Neural progenitor cell (in vitro differentiated cells): ENCODE data around the gene LRRC61. TPM values are rescaled to one million over a fixed set of nuclear protein-coding genes. Genes with fewer than 3 reads are reported as not detected.

Experiments
- DNase-seq: peaks from one replicate; pipeline ENCODE4 v3.0.0-alpha.2; 2016; ENCODE audit warnings: low spot score
- H2AFZ ChIP-seq: fragments of 200-600 bp; sonication (generic); replicated peaks from 2 replicates; pipeline ENCODE4 v1.6.1; 2016; ENCODE audit warnings: antibody characterized with exemption
- H3F3A ChIP-seq: fragments of 200-600 bp; sonication (generic); 2 replicates; pipeline ENCODE4 v1.6.1; 2016; ENCODE audit warnings: antibody characterized with exemption, low read depth
- H3K27ac ChIP-seq: fragments of 200-600 bp; sonication (generic); 2 replicates; pipeline ENCODE4 v1.5.1; 2016; ENCODE audit warnings: mild to moderate bottlenecking
- H3K27me3 ChIP-seq: fragments of 200-600 bp; sonication (generic); 2 replicates; pipeline ENCODE4 v1.6.1; 2016; ENCODE audit warnings: mild to moderate bottlenecking, moderate library complexity
- H3K36me3 ChIP-seq: fragments of 200-600 bp; sonication (generic); 2 replicates; pipeline ENCODE4 v1.5.1; 2016
- H3K4me1 ChIP-seq: fragments of 200-600 bp; sonication (generic); 2 replicates; pipeline ENCODE4 v1.6.1; 2016; ENCODE audit warnings: mixed run types
- H3K4me2 ChIP-seq: fragments of 200-600 bp; sonication (generic); 2 replicates; pipeline ENCODE4 v1.6.1; 2016
- H3K4me3 ChIP-seq: fragments of 200-600 bp; sonication (generic); 2 replicates; pipeline ENCODE4 v1.5.1; 2016
- H3K79me2 ChIP-seq: fragments of 200-600 bp; sonication (generic); 2 replicates; pipeline ENCODE4 v1.6.1; 2016; ENCODE audit warnings: low read depth
- H3K9ac ChIP-seq: fragments of 200-600 bp; sonication (generic); 2 replicates; pipeline ENCODE4 v1.6.1; 2016
- H3K9me3 ChIP-seq: fragments of 200-600 bp; sonication (generic); 2 replicates; pipeline ENCODE4 v1.5.1; 2016; ENCODE audit warnings: low read depth
- H4K20me1 ChIP-seq: fragments of 200-600 bp; sonication (generic); 2 replicates; pipeline ENCODE4 v1.6.1; 2016; ENCODE audit warnings: low read depth
- H3K27ac Mint-ChIP-seq: 3 replicates; pipeline ENCODE4 v1.8.0; 2021; ENCODE audit warnings: mixed read lengths
- H3K27me3 Mint-ChIP-seq: 2 replicates; pipeline ENCODE4 v1.8.0; 2022; ENCODE audit warnings: low read depth, mild to moderate bottlenecking, inconsistent platforms, moderate library complexity, mixed read lengths; ENCODE audit not compliant: insufficient read depth
- H3K36me3 Mint-ChIP-seq: 3 replicates; pipeline ENCODE4 v1.8.0; 2021; ENCODE audit warnings: mixed read lengths
- H3K4me1 Mint-ChIP-seq: 3 replicates; pipeline ENCODE4 v1.8.0; 2021; ENCODE audit warnings: mixed read lengths
- H3K4me3 Mint-ChIP-seq: 3 replicates; pipeline ENCODE4 v1.8.0; 2021; ENCODE audit warnings: mild to moderate bottlenecking, moderate library complexity, mixed read lengths
- H3K9me3 Mint-ChIP-seq: 3 replicates; pipeline ENCODE4 v1.8.0; 2020; ENCODE audit warnings: mixed read lengths
- EZH2 ChIP-seq: fragments of 200-600 bp; sonication (generic); IDR thresholded peaks from 2 replicates; pipeline ENCODE4 v1.6.1; 2017; ENCODE audit warnings: antibody characterized with exemption, mild to moderate bottlenecking, moderate library complexity
- EZH2phosphoT487 ChIP-seq: fragments of 200-600 bp; sonication (generic); IDR thresholded peaks from 2 replicates; pipeline ENCODE4 v1.6.1; 2017; ENCODE audit warnings: antibody characterized with exemption
- total RNA-seq: library from RNA; depleted of rRNA; stranded (reverse); fragments of >200 nt; gene quantifications from 2 replicates; pipeline ENCODE4 v1.2.3, GENCODE V29; 2015; ENCODE audit warnings: low replicate concordance
- TF ChIP-seq, protein P1 (sequence below): fragments of 200-600 bp; sonication (generic); IDR thresholded peaks from 2 replicates; pipeline ENCODE4 v1.5.1; 2017; ENCODE audit warnings: antibody characterized with exemption, mild to moderate bottlenecking

Gene LRRC61
- total RNA-seq, 1 donor from 2014 or later, result 2.0 TPM

DNA sequence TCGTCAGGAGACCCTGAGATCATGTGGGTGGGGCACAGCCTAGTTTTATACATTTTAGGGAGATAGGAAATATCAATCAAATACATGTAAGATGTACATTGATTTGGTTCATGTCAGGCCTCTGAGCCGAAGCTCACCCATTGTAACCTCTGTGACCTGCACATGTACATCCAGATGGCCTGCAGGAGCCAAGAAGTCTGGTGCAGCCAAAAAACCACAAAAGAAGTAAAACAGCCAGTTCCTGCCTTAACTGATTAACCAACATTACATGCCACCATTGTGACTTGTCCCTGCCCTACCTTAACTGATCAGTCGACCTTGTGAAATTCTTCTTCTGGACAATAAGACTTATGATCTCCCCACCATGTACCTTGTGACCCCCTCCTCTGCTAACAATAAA lies 16.0 kb upstream of the LRRC61 start:
- H3K36me3 Mint-ChIP-seq, result no peaks in the 10 kb centered on the region
- no peak overlapping the region for H3K4me2 ChIP-seq
- peaks cover 5% of the 10 kb centered on the region for H3K4me1 Mint-ChIP-seq
- no peaks in the 10 kb centered on the region for H3K4me1 ChIP-seq
- TF ChIP-seq, protein P1, sequence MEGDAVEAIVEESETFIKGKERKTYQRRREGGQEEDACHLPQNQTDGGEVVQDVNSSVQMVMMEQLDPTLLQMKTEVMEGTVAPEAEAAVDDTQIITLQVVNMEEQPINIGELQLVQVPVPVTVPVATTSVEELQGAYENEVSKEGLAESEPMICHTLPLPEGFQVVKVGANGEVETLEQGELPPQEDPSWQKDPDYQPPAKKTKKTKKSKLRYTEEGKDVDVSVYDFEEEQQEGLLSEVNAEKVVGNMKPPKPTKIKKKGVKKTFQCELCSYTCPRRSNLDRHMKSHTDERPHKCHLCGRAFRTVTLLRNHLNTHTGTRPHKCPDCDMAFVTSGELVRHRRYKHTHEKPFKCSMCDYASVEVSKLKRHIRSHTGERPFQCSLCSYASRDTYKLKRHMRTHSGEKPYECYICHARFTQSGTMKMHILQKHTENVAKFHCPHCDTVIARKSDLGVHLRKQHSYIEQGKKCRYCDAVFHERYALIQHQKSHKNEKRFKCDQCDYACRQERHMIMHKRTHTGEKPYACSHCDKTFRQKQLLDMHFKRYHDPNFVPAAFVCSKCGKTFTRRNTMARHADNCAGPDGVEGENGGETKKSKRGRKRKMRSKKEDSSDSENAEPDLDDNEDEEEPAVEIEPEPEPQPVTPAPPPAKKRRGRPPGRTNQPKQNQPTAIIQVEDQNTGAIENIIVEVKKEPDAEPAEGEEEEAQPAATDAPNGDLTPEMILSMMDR, result no peak
- TF ChIP-seq EZH2phosphoT487 (no peak), EZH2 (no peak)
- H3K27me3 ChIP-seq, result peaks cover 31% of the 10 kb centered on the region
- H3K79me2 ChIP-seq, result no peaks in the 10 kb centered on the region
- no peak overlapping the region for H3K4me3 Mint-ChIP-seq
- peaks cover 2% of the 10 kb centered on the region for H3K27me3 Mint-ChIP-seq
- no peak overlapping the region for H3K27ac Mint-ChIP-seq
- no peak overlapping the region for H3K9ac ChIP-seq
- DNase-seq, result no peak
- no peak overlapping the region for H3K27ac ChIP-seq
- H2AFZ ChIP-seq, result no peak overlapping the region
- H3K4me3 ChIP-seq, result no peak overlapping the region
- H3F3A ChIP-seq, result no peaks in the 10 kb centered on the region
- H3K9me3 ChIP-seq, result no peaks in the 10 kb centered on the region
- H4K20me1 ChIP-seq, result no peaks in the 10 kb centered on the region
- H3K36me3 ChIP-seq, result no peaks in the 10 kb centered on the region
- no peaks in the 10 kb centered on the region for H3K9me3 Mint-ChIP-seq

DNA sequence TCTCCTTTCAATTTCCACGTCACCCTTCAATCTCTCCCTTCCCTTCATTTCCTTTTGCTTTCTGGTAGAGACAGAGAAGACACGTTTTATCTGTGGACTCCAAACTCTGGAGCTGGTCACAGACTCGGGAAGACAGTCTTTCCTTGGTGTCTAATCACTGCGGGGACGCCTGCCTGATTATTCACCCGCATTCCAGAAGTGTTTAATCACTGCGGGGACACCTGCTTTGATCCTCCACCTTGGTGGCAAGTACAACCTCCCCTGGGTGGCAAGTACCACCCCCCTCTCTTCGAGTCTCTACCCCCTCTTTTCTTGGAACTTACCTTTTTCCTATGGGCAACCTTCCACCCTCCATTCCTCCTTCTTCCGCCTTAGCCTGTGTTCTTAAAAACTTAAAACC lies 15.3 kb upstream of the LRRC61 start:
- H3K27me3 Mint-ChIP-seq, result peaks cover 2% of the 10 kb centered on the region
- Histone ChIP-seq H3K27me3 (peaks cover 31% of the 10 kb centered on the region), H3K9me3 (no peaks in the 10 kb centered on the region), H3K4me1 (no peaks in the 10 kb centered on the region), H3K4me2 (no peak overlapping the region), H3K4me3 (no peak overlapping the region), H2AFZ (no peak overlapping the region), H3K9ac (no peak overlapping the region), H3K79me2 (no peaks in the 10 kb centered on the region), H3K27ac (no peak overlapping the region), H3K36me3 (no peaks in the 10 kb centered on the region), H4K20me1 (no peaks in the 10 kb centered on the region), H3F3A (no peaks in the 10 kb centered on the region)
- H3K27ac Mint-ChIP-seq, result no peak overlapping the region
- peaks cover 7% of the 10 kb centered on the region for H3K4me1 Mint-ChIP-seq
- H3K36me3 Mint-ChIP-seq, result no peaks in the 10 kb centered on the region
- no peak overlapping the region for H3K4me3 Mint-ChIP-seq
- TF ChIP-seq EZH2phosphoT487, result no peak
- TF ChIP-seq, protein P1, result no peak
- no peak for TF ChIP-seq EZH2
- H3K9me3 Mint-ChIP-seq, result no peaks in the 10 kb centered on the region
- no peak for DNase-seq

DNA sequence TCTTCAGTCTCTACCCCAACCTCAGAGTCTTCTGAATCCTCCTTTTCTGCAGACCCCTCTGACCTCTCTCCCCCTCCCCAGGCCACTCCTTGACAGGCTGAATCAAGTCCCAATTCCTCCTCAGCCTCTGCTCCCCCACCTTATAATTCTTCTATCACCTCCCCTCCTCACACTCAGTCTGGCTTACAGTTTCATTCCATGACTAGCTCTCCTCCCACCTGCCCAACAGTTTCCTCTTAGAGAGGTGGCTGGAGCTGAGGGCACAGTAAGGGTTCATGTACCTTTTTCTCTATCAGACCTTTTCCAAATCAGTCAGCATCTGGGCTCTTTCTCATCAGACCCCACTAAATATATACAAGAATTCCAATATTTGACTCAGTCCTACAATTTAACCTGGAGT lies 14.6 kb upstream of the LRRC61 start:
- Mint-ChIP-seq H3K4me1 (peaks cover 13% of the 10 kb centered on the region), H3K27me3 (peaks cover 2% of the 10 kb centered on the region), H3K4me3 (no peak overlapping the region), H3K9me3 (no peaks in the 10 kb centered on the region), H3K27ac (no peak overlapping the region), H3K36me3 (no peaks in the 10 kb centered on the region)
- TF ChIP-seq EZH2phosphoT487 (no peak), EZH2 (no peak)
- TF ChIP-seq, protein P1, result no peak
- Histone ChIP-seq H4K20me1 (no peaks in the 10 kb centered on the region), H2AFZ (no peak overlapping the region), H3F3A (no peaks in the 10 kb centered on the region), H3K9me3 (no peaks in the 10 kb centered on the region), H3K4me1 (no peaks in the 10 kb centered on the region), H3K27me3 (peaks cover 31% of the 10 kb centered on the region), H3K79me2 (no peaks in the 10 kb centered on the region), H3K9ac (no peak overlapping the region), H3K4me2 (no peak overlapping the region), H3K4me3 (no peak overlapping the region), H3K36me3 (no peaks in the 10 kb centered on the region), H3K27ac (no peak overlapping the region)
- no peak for DNase-seq

DNA sequence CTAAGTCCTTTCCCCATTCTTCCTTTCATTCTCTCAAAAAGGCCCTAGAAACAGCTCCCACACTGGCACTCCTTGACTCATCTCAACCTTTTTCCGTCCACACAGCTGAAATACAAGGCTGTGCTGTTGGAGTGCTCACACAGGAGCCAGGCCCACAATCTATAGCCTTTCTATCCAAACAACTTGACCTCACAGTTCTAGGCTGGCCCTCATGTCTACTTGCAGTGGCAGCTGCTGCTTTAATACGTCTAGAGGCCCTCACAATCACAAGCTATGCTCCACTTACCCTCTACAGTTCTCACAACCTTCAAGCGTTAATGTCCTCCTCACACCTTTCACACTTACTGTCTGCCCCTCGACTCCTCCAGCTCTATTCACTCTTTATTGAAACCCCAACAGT lies 12.0 kb upstream of the LRRC61 start:
- Mint-ChIP-seq H3K4me3 (no peak overlapping the region), H3K4me1 (peaks cover 15% of the 10 kb centered on the region), H3K27ac (no peak overlapping the region), H3K9me3 (no peaks in the 10 kb centered on the region), H3K36me3 (no peaks in the 10 kb centered on the region), H3K27me3 (peaks cover 2% of the 10 kb centered on the region)
- Histone ChIP-seq H3K27me3 (peaks cover 31% of the 10 kb centered on the region), H3K4me1 (no peaks in the 10 kb centered on the region), H2AFZ (no peak overlapping the region), H3K36me3 (no peaks in the 10 kb centered on the region), H3K9ac (no peak overlapping the region), H3K27ac (no peak overlapping the region), H3K9me3 (no peaks in the 10 kb centered on the region), H3K79me2 (no peaks in the 10 kb centered on the region), H3F3A (no peaks in the 10 kb centered on the region), H3K4me2 (no peak overlapping the region), H4K20me1 (no peaks in the 10 kb centered on the region), H3K4me3 (no peak overlapping the region)
- no peak for DNase-seq
- TF ChIP-seq, protein P1, result no peak
- TF ChIP-seq EZH2 (no peak), EZH2phosphoT487 (no peak)
